GM18511 (cell line): ENCODE measurements around the gene UPK2.
A peak's percentile ranks its signal among the peaks of the same experiment; 100 is the strongest.

Experiments
- ATAC-seq: cut with Tn5 transposase; IDR thresholded peaks from one replicate; pipeline ENCODE4 v1.9.1; 2021; ENCODE audit warnings: mild to moderate bottlenecking, moderate library complexity; ENCODE audit not compliant: unreplicated experiment

Gene UPK2

DNA sequence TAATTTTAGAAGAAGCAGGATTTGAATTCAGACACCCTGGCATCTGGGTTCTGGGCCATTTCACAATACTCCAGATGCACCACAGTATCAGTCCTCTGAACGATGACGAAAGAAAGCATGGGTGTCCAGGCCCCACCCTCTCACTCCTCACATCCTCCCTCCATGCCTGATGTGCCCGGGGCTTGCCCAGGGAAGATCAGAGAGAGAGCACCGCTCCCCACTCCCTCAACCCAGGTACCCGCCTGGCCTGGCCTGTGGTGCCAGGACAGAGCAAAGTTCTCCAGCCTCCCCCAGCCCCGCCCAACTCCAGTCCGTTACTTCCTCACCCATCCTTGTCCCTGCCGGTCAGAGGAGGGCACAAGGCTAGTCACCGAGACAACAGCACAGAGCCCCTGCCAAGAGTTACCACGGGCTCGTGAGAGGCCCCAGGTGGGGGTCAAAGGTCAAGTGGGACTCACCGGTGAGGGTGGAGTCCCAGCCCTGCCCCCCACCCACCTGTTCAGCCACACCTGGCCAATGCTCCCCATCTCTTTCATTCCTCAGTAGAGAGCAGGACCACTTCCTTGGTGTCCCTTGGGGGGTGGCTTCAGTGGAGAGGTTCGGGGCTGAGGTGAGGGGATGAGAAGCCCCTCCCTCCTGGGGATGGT, 38.5 kb upstream of the UPK2 start:
- ATAC-seq, result no peak

- ATAC-seq, result no peak
Measured at GRCh38 chr11:118918128-118918685, 37.9 kb upstream of the UPK2 start.

DNA sequence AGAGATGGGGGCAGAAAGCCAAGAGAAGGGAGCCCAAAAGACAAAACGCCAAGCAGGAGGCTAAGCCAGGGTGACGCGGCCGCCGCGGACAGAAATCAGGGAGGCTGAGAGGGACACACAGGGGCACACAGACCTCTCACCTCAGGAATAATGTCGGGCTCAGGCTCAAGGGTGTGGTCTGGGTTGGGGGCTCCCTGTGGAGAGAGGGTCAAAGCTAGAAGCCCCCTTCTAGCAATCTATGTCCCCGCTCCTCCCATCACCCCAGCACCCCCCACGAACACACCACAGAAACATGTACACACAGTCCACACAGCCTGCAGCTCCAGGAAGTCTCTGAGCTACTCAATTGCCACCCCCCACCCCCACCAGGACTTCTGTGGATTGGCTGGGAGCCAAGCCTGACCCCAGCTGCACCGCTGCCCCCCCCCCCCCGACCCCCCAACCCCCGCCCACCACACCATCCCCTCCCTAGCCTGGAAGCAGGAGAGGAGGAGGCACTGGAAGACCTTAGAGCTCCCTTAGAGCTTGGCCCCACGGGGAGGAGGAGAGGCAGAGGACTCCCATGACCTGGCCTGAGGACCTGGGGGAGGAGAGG, 37.3 kb upstream of the UPK2 start:
- ATAC-seq, result no peak

DNA sequence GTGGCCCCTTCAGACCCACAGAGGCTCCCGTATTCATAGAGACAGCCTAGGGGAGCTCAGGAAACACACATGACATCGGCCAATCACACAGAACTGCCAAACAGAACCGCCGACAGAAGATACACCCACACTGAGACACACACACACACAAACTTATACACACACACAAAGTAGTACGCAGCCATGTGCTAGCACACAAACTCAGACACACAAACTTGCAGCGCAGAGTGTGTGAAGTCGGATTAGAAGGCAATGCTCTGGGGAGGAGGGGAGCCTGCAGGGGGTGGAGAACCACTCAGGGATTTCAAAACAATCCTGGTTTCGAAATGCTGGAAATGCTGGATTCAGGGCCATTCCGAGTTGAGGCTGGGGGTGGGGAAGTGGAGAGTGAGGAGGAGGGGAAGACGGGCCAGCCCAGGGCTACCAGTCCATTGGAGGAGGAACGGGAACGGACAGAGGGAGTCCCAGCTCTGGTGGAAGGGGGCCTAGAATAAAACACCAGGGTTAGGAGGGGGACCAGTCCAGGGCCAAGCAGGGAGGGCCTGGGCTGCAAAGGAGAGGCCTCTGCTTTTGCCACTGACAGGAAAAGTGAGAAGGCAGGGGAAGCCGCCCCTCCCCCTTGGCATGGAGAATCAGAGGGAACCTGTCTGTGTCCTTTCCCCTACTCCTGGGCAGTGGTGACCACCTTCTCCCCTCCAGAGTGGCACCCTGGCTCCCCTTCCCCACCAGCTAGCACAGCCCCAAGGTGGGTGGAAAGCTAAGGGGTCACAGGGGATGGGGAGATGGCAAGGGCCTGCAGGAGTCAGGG, 34.8 kb upstream of the UPK2 start:
- no peak for ATAC-seq

- ATAC-seq, result no peak
Measured at GRCh38 chr11:118921929-118922744, 34.0 kb upstream of the UPK2 start.

- no peak for ATAC-seq
Measured at GRCh38 chr11:118922745-118923627, 33.1 kb upstream of the UPK2 start.

DNA sequence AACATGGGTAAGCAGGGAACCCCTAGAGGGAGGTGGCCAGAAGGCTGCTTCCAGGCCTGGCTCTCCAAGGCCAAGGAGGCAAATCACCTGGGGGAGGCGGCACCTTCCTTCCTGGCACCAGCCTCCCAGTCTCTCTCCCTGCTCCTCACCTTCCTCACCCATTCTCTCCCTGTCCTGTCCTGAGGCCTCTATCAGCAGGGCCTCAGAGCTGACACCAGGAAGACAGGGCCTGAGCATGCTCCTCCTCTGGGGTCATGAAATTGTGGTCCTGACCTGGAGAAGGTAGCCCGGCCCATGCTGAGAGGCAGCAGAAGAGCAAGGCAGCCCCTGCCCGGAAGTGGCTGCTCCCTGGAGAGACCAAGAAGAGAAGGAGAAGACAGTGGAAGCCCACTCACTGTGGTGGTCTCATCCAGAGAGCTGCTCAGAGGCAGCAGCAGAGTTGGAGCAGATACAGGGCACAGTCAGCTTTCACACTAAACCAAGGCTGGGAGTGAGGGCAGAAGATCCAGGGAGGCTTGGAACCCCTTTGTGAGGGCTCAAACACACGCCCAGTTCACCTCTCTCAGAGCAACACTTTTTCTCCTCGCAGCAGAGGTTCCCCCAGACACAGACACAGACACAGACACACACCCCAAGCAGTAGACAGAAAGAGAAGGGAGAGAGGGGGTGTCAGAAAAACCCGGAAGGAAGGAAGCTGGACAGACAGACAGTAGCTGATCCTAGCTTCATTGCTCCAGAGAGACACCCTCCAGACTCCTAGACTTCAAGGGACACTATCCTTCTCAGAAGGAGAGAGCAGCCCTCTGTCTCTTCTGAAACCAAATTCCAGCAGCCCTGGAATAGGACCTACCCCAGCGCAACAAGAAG, 32.1 kb upstream of the UPK2 start:
- ATAC-seq, result no peak

DNA sequence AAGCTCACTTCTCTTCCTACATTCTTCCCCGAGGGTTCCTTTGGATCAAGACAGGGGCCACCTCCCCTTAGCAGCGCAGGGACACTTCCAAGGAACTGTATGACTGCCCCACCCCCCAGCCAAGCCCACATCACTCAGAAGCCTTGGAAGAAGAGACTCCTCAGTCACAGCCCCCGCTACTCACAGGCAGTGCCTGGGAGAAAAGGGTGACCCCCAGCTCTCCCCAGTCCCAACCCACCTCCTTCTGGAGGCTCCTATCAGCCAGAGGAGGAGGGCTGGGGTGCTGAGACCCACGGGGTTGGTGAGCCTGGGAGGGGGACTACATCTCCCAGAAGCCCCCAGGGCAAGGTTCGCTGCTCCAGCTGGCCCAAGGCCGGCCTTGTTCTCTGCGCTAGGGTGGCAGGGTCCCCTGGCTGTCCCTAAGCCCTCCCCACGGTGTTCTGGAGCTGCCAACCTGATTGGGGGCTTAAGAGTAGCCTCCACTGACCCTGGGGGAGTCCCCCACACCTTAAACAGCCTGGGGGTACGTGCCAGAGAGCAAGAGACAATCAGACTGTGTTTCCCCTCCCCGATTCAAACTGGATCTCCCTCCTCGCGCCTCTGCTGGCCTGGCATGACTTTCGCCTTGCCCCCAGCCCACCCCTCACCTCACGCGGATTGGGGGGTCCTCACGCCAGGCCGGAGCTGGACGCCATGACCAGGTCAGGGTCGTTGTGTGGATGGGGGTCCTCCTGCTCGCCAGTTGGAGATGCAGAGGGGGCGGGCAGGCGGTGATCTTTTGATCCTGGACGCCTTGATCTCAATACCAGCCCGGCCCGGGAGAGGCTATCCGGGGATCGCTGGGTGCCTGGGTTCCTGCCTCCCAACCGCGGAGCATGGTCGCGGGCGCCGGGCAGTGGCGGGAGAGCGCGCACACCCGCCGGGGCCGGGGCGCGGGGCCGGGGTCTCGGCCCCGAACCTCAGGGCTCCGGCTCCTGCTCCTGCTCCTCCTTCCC, 31.2 kb upstream of the UPK2 start:
- ATAC-seq, result no peak

DNA sequence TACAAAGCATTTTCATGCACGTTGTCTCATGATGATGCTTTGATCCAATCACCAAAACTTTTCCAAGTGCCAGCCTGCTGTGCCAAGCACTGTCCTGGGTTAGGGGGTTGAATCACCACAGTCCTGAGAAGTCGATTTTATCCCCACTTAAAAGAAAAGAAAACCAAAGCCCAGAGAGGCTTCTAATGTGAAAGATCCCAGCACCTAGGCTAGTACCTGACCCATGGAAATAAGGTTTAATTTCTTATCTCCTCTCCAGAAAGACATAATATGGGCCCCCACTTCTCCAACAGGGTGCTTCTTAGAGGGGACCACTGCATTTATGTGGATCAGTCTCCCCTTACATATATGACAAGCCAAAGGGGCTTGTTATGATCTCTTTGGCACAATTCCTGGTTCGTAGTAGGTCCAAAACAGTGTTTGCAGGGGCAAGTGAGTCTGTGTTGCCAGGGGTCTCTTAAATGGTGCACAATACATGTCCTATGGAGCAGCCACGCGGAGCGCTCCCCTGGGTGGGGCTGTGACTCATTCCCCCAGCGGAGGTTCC, 28.5 kb upstream of the UPK2 start:
- ATAC-seq, result no peak

- peak; percentile 43 for ATAC-seq
Measured at GRCh38 chr11:118928101-118928869, 27.8 kb upstream of the UPK2 start.

DNA sequence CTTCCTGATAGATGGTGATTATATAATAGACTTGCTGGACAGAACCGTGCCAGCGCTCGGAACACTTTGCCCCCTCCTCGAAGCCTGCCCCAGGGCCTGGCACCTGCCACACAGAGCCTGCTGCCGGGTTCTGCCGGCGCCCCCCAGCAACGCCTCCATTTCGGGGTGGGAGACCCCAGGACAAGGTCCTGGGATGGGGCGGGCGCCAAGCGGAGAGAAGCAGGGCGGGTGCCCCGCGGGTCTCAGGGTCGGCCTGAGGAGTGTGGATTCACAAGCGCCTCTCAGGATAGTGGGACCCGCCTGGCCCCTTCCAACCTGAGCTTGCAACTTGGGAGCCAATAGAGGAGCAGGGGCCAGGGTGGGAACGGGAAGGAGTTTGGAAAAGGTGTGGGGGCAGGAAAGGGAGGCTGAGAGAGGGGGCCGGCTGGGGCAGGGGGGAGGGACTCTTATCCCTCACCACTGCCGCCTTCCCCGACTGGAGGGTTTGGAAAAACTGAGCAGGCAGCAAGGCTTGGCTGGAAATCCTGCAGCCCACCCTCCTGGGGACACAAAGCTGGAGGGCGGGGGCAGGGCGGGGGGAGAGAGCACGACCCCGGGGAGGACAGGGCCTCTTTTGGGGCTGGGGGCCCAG, 27.1 kb upstream of the UPK2 start:
- peak; percentile 1 for ATAC-seq

GRCh38 chr11:118929501-118930093, 26.5 kb upstream of the UPK2 start:
- ATAC-seq, result no peak

GRCh38 chr11:118930094-118930712, 25.9 kb upstream of the UPK2 start:
- ATAC-seq, result no peak

- ATAC-seq, result no peak
Measured at GRCh38 chr11:118931571-118931970, 24.5 kb upstream of the UPK2 start.

- ATAC-seq, result no peak
Measured at GRCh38 chr11:118933486-118933885, 22.6 kb upstream of the UPK2 start.
